GM21786 (cell line): Measurements from ENCODE around the gene MRPS10.
"Not testable (repeated sequence)": the region's sequence is repeated elsewhere in the genome, so short reads cannot be mapped to it uniquely, and the experiment has no call there.

Experiments
- ATAC-seq: cut with Tn5 transposase; IDR thresholded peaks from one replicate; pipeline ENCODE4 v1.9.1; 2021; ENCODE audit not compliant: unreplicated experiment

The MRPS10 gene

DNA sequence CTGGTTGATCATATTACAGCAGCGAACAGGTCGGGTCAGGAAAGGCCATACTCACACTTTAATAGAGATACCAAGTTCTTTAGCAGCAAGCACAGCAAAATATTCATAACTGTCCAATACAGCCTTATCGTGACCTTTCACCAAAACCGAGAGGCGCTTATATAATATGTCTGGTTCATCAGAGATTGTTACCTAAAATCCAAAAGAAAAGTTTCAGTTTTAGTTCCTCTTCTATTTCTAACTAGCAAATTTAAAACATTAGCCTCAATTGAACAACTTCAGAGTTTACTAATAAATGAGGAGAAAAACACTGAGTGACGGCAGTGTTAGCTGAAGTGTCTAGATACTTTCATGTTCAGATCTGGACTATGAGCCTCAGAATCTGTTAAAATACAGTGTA is 5.9 kb downstream of the MRPS10 start:
- no peak for ATAC-seq

DNA sequence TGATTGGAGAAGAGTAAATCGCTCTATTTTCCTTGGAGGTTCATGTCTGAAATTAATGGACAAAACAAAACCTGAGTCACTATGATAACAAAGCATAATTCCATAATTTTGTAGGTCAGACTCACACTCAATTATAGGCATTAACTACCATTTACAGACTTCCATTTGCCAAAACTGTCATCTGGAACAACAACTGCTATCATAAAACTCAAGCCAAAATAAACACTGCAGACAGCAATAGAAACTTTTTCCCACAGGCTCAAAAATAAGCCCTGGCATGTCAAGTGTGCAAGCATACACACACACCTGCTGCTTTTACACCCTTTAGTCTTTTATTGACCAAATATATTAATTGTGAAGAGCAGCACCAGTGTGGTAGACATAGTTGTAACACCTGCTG is 7.1 kb downstream of the MRPS10 start:
- ATAC-seq, result no peak

DNA sequence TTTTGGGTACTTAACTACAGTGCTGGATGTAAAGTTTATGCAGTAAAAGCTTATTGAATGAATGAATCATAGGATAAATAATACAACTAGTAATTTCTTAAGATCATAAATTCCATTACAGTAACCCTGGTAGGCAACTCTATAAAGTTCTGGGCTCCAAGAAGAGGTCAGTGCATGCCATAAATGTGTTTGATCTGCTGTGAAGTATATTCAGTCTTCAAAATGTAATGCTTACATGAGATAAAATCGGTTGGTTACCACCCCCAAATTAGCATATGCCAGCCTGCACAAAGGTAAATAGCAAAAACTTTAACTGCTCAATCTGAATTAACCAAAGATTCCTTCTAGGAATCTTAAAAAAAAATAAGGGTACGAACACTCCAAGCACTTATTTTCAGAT is 10.1 kb downstream of the MRPS10 start:
- ATAC-seq, result not testable (repeated sequence)

DNA sequence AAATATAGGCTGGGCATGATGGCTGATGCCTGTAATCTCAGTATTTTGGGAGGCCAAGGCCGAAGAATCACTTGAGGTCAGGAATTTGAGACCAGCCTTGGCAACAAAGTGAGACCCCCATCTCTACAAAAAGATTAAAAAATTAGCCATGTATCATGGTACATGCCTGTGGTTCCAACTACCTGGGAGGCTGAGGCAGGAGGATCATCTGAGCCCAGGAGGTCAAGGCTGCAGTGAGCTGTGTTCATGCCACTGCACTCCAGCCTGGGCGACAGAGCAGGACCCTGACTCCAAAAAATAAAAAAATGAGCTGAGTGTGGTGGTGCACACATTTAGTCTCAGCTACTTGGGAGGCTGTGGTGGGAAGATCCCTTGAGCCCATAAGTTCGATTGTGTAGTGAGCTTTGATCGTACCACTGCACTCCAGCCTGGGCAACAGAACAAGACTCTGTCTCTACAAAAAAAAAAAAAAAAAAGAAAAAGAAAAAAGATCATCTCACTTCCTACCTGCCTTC is 12.8 kb downstream of the MRPS10 start:
- no peak for ATAC-seq

- no peak for ATAC-seq
Observed at GRCh38 chr6:42203183-42203582, 14.5 kb downstream of the MRPS10 start.

- ATAC-seq, result not testable (repeated sequence)
Observed at GRCh38 chr6:42202131-42202915, 15.3 kb downstream of the MRPS10 start.

- no peak for ATAC-seq
Observed at GRCh38 chr6:42201382-42201781, 16.3 kb downstream of the MRPS10 start.

DNA sequence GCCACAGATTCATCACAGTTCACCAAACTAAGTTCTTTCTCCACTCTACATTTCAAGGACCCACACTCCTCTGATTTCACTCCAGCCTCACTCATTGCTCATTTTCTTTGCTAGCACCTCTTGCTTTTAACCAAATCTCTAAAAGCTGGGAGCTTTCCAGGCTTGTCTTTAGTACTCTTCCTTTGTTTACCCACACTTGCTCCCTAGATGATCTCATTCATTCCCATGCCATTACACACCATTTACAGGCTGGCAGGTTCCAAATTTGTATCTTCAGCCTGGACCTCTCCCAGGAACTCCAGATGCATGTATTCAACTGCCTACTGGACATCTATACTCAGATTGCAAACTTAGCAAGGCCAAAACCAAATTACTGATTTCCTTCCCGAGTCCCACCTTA is 17.6 kb downstream of the MRPS10 start:
- ATAC-seq, result no peak

DNA sequence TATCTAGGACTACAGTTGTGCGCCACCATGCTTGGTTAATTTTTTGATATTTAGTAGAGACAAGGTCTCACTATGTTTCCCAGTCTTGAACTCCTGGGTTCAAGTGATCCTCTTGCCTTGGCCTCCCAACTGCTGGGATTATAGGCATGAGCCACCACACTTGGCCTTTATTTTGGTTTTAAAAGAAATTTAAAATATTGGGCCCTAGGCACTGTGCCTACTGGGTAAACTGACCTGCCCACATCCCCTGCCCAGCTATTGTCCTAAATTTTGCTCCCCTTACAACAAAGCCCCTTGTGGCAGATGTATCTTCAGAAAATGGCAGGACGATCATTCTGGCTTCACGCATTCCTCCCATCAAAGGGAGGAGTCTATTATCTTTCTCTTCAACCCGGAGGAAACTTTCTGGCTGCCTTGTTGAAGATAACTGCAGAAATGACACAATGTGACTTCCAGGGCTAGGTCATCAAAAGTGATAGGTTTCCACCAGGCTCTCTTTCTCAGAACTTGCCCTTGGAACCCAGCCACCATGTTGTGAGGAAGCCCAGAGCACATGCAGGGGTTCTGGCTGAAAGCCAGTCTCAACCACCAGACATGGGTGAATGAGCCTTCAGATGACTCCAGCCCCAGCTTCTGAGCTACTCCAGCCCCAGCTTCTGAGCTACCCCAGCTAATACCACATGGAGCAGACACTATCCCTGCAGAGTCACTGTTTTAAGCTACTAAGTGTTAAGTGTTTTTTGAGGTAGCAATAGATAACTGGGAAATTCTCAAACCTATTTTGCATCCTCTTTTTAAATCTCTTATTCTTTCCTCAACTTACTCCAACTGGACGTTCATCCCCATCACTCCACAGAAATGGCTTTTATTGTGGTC is 18.3 kb downstream of the MRPS10 start:
- no peak for ATAC-seq

- ATAC-seq, result no peak
Observed at GRCh38 chr6:42197555-42198362, 19.9 kb downstream of the MRPS10 start.

- no peak for ATAC-seq
Observed at GRCh38 chr6:42195415-42195814, 22.2 kb downstream of the MRPS10 start.

DNA sequence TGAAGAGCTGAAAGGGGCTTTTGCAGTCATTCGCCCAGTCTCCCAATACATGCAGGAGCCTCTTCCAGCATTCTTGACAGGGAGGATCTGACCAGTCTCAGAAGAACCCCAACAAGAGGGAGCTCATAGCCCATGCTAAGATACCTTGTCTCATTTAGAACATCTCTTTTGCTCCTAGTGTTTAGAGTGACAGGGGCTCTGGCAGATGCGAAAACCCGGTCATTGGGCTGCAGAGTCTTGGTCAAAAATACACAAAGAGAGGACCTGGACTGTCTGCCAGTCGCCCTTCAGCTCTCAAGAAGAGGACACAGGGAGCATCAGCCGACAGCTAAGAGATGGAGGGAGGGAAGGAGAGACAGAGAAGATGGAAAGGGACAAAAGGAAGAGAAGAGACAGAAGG is 23.6 kb downstream of the MRPS10 start:
- no peak for ATAC-seq

- no peak for ATAC-seq
Observed at GRCh38 chr6:42193491-42193894, 24.2 kb downstream of the MRPS10 start.

DNA sequence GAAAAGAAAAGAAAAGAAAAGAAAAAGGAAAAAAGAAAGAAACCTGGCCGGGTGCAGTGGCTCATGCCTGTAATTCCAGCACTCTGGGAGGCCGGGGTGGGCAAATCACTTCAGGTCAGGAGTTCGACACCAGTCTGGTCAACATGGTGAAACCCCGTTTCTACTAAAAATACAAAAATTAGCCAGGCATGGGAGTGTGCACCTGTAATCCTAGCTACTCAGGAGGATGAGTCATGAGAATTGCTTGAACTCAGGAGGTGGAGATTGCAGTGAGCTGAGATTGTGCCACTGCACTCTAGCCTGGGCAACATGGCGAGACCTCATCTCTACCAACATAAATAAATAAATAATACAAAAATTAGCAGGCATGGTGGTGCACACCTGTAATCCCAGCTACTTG is 25.3 kb downstream of the MRPS10 start:
- not testable (repeated sequence) for ATAC-seq

DNA sequence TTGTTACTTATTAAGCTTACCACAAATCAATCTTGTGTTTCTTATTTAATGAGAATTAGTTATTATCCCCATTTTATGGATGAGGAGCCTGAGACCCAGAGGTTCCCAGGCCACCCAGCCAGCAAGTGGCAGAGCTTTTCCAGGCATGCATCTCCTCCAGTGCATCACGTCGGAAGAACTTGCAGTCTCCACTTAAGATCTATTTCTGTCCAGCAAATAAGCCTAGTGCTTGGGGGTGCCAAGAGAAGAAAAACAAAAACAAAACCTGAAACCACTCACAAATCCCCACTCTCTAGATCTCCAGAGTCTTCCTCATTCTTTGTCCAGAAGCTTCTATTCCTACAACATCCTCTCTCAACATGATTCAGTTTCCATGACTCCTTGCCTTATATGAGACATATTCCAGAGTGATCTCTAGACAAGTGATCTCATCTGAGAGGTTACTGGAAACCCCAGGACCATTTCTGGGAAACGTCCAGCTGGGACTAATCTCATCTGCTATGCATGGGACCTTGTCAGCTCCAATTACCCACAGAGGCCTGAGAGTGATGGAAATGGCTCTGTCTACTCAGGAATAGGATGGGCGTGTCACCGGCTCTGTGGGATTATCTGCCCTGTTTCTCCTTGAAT is 27.0 kb downstream of the MRPS10 start:
- ATAC-seq, result no peak

DNA sequence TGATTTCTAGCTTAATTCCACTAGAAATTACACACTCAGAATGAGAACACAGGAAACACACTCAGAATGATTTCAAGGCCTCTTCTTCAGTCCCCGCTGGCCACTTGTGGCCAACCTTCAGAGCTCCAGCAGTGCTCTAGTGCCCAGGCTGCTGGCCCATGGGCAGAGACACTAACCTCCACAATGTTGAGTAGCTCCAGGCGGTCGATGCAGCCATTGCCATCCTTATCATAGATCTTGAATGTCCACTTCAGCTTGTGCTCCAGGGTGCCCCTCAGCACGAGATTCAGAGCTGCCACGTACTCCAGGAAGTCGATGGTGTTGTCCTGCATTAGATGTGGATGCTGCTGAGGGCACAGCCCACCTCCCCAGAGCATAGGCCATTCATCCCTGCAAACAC is 29.3 kb downstream of the MRPS10 start:
- ATAC-seq, result no peak

DNA sequence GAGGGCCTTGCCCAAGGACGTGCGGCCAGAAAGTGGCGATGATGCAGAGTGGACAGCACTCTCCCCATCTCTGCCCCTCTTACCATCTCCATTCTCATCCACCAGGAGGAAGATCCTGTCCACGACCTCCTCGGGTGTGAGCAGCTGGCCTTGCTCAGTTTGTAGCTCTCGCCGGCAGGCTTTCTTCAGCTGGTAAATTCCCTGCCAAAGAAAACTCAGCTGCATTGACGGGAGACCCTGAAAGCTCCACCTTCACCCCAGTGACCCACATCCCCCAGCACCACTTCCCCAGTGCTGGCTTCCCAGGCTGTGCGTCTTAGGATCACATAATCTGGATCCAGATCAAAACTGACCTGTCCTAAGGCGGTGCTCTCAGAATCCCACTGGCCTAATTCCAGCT is 32.1 kb downstream of the MRPS10 start:
- no peak for ATAC-seq

- no peak for ATAC-seq
Observed at GRCh38 chr6:42184475-42184874, 33.2 kb downstream of the MRPS10 start.

DNA sequence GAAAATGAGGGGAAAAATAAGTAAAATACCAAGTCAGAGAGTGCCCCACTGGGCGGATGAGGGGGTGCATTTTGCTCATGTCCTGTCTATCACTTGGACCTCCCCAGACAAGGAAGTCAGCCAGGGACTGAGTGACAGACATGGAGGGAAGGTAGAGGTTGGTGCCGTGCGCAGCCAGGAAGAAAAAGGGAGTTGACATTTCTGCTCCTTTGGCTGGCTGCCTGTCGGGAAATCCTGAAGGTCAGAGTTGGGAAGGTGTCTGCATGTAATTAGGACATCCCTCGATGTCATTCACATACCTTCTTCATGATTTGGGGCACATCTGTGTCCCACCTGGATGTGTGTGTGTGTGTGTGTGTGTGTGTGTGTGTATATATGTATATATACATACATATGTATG is 35.6 kb downstream of the MRPS10 start:
- no peak for ATAC-seq

- no peak for ATAC-seq
Observed at GRCh38 chr6:42179945-42180313, 37.7 kb downstream of the MRPS10 start.
